Amniotic epithelial cell (primary cell): ENCODE measurements around the gene DNAJB11.

Experiments
- DNase-seq: peaks from one replicate; pipeline ENCODE4 v3.0.0-alpha.2; 2010; ENCODE audit warnings: low read depth

Gene DNAJB11

DNA sequence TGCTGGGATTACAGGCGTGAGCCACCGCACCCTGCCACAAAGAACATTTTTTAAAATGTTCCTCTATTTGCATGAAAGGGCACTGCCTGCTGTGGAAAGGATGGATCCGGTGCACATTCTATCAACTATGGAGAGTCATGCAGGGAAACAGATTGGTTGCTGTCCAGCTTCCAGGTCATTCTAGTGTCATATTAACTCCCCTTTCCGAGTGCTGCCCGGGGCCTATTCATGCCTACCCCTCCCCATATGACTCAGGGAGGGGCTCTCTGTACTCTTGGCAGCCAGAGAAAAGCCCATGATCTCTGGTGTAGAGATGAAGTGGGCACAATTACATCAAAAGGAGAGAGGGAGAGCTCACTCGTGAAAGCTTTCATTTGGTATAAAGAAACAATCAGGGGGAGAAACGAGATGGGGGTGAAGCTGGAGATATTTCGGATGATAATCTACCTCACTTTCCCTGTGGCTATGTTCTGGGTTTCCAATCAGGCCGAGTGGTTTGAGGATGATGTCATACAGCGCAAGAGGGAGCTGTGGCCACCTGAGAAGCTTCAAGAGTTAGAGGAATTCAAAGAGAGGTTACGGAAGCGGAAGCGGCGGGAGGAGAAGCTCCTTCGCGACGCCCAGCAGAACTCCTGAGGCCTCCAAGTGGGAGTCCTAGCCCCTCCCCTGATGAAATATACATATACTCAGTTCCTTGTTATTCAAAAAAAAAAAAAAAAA is 26.2 kb downstream of the DNAJB11 start:
- DNase-seq = peak; percentile 54

DNA sequence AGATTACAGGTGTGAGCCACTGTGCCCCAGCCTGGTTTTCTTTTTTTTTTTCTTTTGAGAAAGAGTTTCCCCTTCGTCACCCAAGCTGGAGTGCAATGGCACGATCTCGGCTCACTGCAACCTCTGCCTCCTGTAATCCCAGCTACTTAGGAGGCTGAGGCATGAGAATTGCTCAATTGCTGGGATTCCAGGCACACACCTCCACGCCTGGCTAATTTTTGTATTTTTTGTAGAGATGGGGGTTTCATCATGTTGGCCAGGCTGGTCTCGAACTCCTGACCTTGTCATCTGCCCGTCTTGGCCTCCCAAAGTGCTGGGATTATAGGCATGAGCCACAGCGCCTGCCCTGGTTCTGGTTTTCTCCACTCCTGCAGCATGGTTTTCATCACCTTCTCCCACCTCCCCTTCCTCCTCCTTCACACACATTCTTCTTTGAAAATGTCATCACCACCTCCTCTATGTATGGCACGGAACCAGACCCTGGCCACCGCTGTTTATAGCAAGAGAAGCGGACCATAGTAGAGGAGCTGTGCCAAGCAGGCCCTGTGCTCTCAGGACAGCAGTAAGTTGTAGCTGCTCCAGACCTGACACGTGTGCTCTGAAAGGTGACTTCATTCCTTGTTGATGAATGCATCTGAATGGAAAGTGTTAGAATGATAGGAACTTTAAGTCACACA is 27.7 kb downstream of the DNAJB11 start:
- peak; percentile 75 for DNase-seq

DNA sequence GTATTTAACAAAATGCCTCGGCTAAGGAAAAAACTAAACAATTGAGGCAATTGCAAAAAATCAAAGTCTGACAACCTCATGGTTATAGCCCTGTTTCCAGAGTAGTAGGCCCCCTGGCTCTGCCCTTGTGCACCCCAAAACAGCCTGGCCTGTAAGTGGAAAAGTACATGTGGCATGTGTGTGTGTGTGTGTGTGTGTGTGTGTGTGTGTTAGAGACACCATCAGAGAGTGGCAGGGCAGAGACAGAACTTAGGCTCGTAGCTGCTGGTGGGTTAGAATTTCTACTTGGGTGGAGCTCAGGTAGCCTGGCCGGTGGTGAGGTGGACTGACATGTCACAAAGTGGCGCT is 28.2 kb downstream of the DNAJB11 start:
- DNase-seq = no peak

DNA sequence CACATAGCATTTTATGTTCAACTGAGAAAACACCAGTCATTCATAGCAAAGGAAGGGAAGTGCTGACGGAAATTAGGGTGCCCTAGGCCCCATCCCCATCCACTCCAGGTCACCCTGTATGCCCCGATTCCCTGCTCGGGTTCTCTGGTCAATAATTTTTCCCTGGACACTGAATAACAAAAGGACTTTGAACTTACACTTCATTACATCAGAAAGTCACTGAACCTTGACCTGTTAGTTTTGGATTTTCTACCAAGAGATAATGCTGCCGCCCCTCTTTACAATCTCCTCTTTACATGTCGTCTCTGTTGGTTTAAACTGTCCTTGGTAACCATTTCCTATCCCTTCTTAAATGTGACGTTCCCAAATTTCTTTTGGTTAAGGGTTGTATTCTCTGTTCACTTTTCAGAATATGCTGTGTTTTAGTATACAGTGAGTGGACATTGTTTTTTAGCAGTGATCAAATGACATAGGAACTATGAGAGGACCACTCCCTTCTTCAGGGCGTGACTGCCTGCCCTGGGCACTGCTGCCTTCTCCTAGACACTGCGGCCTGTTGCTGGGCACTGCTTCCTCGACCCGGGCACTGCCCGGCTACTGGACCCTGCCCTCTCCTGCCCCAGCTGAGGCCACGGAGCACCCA is 28.7 kb downstream of the DNAJB11 start:
- no peak for DNase-seq

DNA sequence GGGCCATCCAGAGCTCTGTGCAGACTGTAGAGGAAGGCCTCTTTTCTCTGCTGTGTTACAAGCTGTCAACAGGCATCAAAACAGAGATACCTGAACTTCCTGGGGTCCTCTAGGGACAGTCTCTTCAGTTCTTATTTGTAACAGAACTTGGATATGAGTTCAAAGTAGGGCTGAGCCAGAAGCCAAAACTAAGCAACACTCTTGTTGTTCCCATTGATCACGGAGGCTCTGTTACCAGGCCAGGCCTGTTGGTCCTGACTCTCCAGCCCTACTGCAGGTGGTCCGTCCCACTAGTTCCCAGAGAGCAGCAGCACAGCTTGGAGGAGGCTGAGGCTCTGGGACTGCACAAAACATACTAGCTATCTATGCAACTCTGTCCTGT is 29.3 kb downstream of the DNAJB11 start:
- no peak for DNase-seq

DNA sequence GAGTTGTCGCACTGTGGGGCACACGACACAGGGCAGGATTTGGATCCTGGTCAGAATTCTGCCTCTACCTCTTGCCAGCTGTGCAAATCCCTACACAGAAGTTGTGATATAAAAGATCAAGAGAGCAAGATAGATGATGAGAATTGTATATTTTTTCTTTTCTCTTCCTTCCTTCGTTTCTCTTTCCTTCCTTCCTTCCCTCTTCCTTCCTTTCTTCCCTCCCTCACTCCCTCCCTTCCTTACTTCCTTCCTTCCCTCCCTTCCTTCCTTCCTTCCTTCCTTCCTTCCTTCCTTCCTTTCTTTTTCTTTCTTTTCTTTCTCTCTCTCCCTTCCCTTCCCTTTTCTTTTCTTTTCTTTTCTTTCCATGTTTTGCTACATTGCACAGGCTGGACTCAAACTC is 30.4 kb downstream of the DNAJB11 start:
- no peak for DNase-seq

DNA sequence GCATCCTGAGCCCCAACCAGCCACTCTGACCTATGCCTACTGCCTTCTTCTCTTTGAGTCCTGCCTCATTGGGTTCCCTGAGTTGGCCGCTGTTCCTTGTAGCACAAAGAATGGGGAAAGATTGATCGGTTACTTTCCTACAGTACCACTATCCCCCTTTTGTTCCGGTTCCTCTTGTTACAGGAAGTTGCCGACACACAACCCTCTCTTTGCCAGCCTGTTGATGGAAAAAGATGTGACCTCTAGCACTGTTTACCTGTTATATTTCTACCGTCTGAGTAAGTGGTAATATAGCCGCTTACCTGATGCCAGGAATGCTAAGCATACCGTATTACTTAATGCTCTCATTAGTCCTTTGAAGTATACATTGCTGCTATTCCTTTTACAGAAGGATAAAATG is 32.6 kb downstream of the DNAJB11 start:
- DNase-seq = no peak

DNA sequence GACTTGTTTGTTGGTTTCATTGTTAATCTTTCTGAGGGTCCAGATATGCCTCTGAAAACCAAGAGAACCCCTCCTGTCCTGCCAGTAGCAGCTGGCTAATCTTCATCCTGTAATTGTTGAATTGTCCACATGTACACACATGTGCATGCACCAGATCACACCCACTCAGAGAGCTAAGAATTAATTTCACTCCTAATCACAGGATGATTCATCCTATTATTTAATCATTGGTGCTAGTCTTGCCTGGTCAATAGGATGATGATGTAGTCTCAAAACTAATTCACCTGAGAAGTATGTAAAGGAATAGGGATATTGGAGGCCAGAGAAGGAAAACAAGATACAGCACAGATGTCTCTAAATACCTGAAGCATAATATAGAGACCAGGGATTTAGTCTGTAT is 34.6 kb downstream of the DNAJB11 start:
- no peak for DNase-seq

DNA sequence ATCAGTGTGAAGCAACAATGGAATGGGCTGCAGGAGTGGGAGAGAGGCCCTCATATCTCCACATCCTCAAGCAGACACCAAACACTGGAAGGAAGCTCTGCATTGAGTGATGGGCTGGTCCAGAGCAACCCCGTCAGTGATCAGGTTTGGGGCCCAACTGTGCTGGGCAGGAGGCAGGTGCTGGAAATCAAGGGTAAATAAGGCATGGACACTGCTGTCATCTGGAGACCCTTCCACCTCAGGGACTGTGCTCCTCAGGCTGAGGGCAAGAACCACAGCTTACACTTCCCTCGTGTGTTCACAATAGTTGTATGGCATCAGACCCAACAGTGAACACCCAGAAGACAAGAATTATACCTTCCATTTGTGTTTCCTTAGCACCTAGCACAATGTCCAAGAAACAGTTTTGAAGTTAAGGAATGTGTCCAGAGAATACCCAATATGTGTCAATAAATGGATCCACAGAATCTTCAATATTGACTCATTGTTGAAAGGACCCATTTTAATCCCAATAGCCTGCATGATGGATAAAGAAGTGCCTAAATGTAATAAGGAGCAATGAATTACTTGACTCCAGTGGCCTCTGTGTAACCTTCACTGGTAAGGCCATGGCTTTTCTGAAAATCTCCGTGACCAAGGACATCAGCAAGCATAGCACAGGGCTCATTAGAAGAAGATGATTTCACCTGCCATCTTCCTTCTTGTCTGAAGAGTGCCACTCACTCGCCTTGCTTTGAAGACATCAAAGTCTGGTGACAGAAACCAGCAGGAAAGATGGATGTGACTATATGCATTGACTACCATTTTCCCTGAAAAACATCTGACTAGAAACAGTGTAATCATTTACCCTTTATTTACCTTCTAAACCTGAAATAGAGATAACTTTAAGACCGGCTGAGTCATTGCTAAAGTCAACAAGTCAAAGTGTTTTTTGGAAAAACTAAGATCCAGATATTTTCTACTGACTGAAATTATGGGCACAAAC is 35.3 kb downstream of the DNAJB11 start:
- no peak for DNase-seq

DNA sequence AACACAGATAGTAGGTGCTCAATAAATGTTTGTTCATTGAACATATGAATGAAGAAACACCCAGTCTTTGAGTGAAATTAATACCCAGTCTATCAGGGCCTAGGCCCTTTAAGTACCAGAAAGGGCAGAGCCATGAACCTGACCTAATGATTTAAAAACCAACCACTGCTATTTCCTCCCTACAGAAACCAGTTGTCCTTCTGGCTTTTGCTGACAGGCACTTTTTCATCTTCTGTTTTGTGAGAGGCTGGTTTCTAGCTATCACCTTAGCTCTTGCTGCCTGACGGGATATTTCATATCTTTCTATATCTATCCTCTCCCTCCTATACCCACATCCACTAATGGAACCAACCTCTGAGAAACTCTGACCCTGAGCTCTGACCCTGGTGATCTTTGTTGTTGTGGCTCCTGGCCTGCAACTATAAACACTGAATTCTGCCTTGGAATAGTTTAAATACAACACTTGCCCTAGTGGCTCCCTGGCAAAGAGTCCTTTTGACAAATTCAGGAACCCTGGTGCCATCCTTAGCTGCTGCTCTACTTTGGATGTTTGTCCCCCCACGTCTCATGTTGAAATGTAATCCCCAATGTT is 38.2 kb downstream of the DNAJB11 start:
- DNase-seq = no peak

DNA sequence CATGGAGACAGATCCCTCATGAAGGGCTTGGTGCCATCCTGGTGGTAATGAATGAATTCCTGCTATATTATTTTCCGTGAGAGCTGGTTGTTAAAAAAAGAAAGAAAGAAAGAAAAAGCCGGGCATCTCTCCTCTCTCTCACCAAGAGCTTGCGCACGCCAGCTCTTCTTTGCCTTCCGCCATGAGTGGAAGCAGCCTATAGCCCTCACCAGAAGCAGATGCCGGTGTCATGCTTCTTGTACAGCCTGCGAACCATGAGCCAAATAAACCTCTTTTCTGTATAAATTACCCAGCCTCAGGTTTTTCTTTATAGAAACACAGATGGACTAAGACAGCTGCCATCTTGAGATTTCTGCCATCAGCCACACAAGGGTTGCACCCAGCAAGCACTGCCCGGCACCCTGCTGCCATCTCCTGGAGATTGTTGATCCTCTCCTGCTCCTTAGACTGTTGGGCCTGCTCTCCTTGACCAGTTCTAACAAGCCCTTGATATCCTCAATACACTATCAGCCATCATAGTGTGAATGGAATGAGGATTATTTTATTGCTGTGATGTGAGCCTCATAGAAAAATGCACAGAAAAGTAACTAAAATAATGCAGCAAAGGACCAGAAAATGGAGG is 38.8 kb downstream of the DNAJB11 start:
- peak; percentile 28 for DNase-seq

DNA sequence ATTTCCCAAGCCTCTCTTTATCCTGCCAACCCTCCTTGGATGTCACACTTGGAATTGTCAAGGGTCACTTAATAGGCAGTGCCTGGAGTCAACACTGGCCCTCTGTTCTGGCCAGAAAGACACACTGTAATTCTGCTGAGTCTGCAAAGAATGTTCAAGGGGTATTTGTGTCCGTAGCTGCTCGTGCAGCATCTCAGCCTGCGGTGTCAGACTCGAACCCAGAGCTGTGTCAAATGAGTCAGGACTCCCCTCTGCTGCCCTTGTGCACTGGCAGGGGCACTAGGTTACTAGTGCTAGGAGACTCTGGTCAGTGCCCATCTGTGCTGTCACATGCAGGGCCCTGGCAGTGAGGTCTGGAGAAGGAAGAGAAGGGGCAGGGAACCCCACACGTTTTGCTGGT is 41.5 kb downstream of the DNAJB11 start:
- no peak for DNase-seq

DNA sequence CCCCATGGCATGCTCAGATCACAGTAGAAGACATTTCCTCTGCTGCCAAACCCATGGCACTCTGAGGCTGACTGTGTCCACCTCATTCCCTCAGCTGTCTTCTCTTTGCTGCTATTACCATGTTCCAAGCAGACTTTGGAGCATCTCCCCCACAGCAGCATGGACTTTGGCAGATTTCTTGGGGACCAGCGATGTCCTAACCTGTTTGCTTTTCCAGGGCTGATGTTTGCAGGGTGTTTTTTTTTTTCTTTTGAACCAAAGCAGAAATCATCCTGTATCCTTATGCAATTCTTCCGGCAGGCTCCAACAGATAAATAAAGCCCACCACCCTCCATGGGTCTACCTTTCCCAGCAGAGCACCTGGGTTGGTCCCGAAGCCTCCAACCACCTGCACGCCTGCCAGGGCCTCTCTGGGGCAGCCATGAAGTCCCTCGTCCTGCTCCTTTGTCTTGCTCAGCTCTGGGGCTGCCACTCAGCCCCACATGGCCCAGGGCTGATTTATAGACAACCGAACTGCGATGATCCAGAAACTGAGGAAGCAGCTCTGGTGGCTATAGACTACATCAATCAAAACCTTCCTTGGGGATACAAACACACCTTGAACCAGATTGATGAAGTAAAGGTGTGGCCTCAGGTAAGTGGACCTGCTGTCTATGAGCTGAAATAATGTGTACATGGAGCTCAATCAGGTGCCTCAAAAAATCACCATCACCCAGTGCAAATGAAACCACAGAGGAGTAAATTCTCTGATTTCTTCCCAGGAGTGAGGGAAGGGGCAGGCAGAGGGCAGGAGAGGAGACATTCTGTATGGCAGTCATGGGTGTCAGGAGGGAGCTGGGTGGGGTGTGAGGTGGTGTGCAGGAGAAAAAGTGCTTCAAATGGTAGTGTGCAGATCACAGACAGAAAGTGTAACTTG is 42.5 kb downstream of the DNAJB11 start, which contains the start of gene AHSG:
TSS of gene AHSG (plus strand) at position 340 of the 916 bp plus-strand sequence. CDS start at position 422, 82 bp downstream.
- DNase-seq = no peak

DNA sequence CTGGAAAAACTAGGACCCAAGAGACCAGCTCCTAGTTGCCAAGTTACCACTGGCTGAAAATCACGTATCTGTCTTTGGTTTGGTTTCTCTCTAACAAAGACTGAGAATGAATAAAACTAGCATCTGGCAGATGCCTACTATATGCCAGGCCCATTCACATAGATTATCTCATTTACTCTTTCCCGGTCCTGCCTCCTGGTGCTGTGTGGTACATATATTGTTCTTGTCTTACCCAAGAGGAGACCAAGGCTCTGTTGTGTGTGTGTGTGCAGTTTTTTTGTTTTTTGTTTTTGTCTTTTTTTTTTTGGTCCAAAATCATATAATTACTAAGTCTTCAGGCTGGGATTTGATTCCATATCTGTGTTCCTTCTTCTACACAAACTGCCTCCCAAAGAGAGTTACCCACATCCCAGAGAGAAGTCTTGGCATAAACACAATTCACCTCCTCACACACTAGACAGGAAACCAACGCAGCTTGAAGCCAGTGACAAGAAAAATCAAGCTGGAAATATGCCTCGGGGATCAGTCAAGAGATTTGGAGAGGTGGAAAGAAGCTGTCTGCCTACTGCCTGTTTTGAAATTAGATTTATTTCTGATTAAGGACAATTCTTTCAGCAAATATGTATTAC is 43.2 kb downstream of the DNAJB11 start:
- no peak for DNase-seq

DNA sequence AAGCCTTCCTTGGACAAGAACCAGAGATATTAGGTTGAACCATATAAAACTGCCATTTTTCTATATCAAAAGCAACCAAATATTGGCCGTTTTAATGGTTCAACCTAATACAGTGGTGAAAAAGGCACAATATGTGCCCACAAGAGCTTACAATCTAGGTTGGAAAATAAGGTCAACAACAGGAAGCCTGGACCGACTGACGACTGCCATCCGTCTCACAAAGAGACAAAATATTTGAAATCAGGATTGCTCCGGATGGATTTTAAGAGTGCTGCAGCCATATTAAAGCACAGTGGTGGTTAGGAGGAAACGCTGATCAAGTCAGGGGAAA is 43.7 kb downstream of the DNAJB11 start:
- no peak for DNase-seq

DNA sequence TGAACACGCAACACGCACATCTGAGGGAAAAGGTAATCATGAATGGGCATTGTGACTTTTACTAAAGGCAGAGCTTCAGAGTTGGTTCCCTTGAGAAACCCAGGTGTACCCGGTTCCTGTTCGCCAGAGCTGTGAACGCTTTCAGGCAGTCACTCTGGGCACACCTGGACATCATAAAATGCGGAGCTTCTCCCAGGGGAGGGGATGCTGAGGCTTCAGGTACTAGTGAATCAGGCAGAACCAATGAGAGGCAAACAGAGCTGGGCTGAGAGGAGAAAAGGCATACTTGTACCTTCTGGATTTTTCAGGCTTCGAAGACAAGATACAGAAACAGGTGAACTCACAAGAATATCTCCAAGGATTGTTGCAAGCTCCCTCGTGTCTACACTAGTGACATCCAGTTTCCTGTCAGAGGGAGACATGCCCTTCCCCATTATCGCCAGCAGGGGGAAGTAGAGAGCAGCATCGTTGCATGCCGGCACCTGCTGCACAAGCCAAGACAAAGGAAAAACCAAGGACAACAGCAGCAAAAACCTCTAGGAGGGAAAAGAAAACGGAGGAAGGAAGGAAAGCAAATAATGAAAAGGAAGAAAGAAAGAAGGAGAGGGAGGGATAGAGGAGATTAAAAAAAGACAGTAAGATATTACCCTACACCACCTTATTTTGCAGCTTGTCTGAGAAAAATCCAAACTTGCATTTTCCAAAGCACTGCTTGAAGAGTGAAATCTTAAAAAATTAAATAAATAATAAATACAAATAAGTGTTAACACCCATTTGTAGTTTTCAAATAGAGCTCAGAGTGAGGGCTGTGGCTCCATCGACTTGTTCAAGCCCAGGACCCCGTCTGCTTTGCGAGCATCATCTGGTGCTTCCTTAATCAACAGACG is 44.3 kb downstream of the DNAJB11 start:
- DNase-seq = peak; percentile 53

DNA sequence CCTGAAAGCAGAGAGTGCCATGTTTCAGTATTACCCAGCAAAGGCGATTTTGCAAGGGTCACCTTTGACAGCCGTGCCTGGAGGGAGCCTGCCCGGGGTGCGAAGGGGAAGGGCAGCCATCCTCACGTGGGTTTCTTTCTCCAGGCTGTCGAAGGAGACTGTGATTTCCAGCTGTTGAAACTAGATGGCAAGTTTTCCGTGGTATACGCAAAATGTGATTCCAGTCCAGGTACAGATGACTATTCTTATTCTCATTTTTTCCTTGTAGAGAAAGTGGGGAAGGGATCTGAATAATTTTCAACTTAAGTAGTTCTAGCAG is 45.7 kb downstream of the DNAJB11 start:
- no peak for DNase-seq

DNA sequence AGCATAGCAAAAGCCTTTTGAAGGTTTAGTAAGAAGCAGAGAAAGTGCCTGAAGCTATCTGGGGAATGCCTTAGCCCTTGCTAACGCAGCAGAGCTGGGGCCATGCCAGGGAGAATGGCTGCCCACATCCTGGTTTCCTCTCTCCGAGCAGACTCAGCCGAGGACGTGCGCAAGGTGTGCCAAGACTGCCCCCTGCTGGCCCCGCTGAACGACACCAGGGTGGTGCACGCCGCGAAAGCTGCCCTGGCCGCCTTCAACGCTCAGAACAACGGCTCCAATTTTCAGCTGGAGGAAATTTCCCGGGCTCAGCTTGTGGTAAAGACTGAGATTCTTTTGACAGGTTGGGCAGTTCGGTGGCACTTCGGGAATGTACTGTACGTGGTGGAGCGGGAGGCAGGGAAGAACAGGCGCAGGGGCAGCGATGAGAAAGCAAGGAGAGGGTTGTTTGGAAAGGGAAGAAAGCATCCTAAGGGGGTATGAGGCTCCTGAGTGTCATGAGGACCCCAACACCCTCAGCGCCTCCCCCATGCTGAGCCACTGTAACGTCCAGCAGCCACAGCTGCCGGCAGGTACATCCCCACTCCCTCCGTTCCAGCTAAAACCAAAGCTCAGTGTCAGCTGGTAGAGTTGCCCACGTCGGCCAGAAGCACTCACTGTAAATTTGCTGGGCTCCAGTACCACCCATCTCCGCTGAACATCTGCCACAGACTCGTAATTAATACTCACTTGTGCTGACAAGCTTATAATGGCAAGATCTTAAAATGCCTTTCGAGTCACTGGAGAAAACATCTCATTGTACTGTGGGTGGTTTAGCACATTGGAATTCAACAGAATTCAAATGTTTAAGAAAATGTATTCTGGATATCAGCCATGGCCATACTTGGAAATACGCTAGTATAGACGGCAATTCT is 46.8 kb downstream of the DNAJB11 start:
- peak; percentile 96 for DNase-seq
